CD4-positive, alpha-beta T cell (primary cell): ENCODE results near the gene CTF1. TPM values are rescaled to one million over a fixed set of nuclear protein-coding genes. Genes with fewer than 3 reads are reported as not detected.

Experiments
- ATAC-seq: fragments of 200-7000 bp; cut with Tn5 transposase; one replicate; pipeline ENCODE4 v1.10.0; 2022; ENCODE audit warnings: mild to moderate bottlenecking; ENCODE audit not compliant: poor library complexity
- CTCF ChIA-PET: fragments of 350-600 bp; sonication (Branson Sonifier 250); formaldehyde crosslinking; loops from one replicate; lab custom pipeline; 2021; ENCODE audit warnings: antibody characterized with exemption, inconsistent platforms; lab: Charles Lee
- POLR2A ChIA-PET: fragments of 350-600 bp; sonication (Branson Sonifier 250); formaldehyde crosslinking; loops from one replicate; lab custom pipeline; 2021; ENCODE audit warnings: antibody characterized with exemption, inconsistent platforms; lab: Charles Lee
- DNase-seq, 14 experiments: peaks; one replicate each; pipeline ENCODE4 v3.0.0-alpha.2; 2013 to 2020; ENCODE audit warnings: mixed read lengths in 2 of 14
- H3K27ac ChIP-seq, 2 donors: one replicate each; pipeline versions ENCODE4 v1.5.1 to v1.7.0; 2013; ENCODE audit warnings: low read length in 2 of 2, low read depth in 1 of 2, mild to moderate bottlenecking in 1 of 2
- H3K27me3 ChIP-seq, 2 experiments: 1 replicate in 1 of 2; 2 replicates in 1 of 2; pipeline versions ENCODE4 v1.6.1 to v1.7.0; 2013; ENCODE audit warnings: low read length in 2 of 2, control low read depth in 1 of 2, mild to moderate bottlenecking in 1 of 2, moderate library complexity in 1 of 2; ENCODE audit not compliant: insufficient read depth in 2 of 2, control insufficient read depth in 1 of 2
- H3K36me3 ChIP-seq: one replicate; pipeline ENCODE4 v1.6.1; 2013; ENCODE audit warnings: low read length, control low read depth; ENCODE audit not compliant: insufficient read depth
- H3K4me1 ChIP-seq: one replicate; pipeline ENCODE4 v1.6.1; 2013; ENCODE audit warnings: low read length, control low read depth; ENCODE audit not compliant: insufficient read depth
- H3K4me3 ChIP-seq: one replicate; pipeline ENCODE4 v1.5.1; 2013; ENCODE audit warnings: mild to moderate bottlenecking, low read length, moderate library complexity
- H3K9me3 ChIP-seq, 2 experiments: 1 replicate in 1 of 2; 2 replicates in 1 of 2; pipeline versions ENCODE4 v1.6.1 to v1.7.0; 2013; ENCODE audit warnings: low read length in 2 of 2, mild to moderate bottlenecking in 2 of 2, control low read depth in 1 of 2, moderate library complexity in 1 of 2; ENCODE audit not compliant: control insufficient read depth in 1 of 2, insufficient read depth in 1 of 2
- H3K27ac Mint-ChIP-seq: one replicate; pipeline ENCODE4 v1.8.0; 2020; ENCODE audit warnings: mixed read lengths
- H3K27me3 Mint-ChIP-seq: one replicate; pipeline ENCODE4 v1.8.0; 2021; ENCODE audit warnings: mixed read lengths
- H3K36me3 Mint-ChIP-seq: one replicate; pipeline ENCODE4 v1.8.0; 2021; ENCODE audit warnings: low read depth, mixed read lengths
- H3K4me1 Mint-ChIP-seq: one replicate; pipeline ENCODE4 v1.8.0; 2021; ENCODE audit warnings: low read depth, mixed read lengths
- H3K4me3 Mint-ChIP-seq: one replicate; pipeline ENCODE4 v1.8.0; 2020; ENCODE audit warnings: mild to moderate bottlenecking, mixed read lengths
- H3K9me3 Mint-ChIP-seq: one replicate; pipeline ENCODE4 v1.8.0; 2020; ENCODE audit warnings: mixed read lengths
- intact Hi-C, 2 experiments: fragments of 100-400 bp; cut with DNase I in 1 of 2; cut with micrococcal nuclease in 1 of 2; formaldehyde crosslinking; loops; one replicate each; pipeline versions ENCODE4 v1.15.1 to v1.9.0; 2023 to 2025; cut with DNase I, micrococcal nuclease
- total RNA-seq, 174 experiments: library from RNA in 2 of 174; stranded (reverse) in 2 of 174; gene quantifications; one replicate each; pipeline ENCODE4 v1.2.3 and lab custom pipeline; 2021 to 2026
- TF ChIP-seq, protein P1 (sequence below): fragments of 200-600 bp; IDR thresholded peaks from one replicate; pipeline ENCODE4 v1.8.0; 2022; ENCODE audit warnings: antibody characterized with exemption, mild to moderate bottlenecking

The CTF1 gene
- total RNA-seq, 2 experiments from 2014 or later, result 0.20 TPM; not detected in 1

DNA sequence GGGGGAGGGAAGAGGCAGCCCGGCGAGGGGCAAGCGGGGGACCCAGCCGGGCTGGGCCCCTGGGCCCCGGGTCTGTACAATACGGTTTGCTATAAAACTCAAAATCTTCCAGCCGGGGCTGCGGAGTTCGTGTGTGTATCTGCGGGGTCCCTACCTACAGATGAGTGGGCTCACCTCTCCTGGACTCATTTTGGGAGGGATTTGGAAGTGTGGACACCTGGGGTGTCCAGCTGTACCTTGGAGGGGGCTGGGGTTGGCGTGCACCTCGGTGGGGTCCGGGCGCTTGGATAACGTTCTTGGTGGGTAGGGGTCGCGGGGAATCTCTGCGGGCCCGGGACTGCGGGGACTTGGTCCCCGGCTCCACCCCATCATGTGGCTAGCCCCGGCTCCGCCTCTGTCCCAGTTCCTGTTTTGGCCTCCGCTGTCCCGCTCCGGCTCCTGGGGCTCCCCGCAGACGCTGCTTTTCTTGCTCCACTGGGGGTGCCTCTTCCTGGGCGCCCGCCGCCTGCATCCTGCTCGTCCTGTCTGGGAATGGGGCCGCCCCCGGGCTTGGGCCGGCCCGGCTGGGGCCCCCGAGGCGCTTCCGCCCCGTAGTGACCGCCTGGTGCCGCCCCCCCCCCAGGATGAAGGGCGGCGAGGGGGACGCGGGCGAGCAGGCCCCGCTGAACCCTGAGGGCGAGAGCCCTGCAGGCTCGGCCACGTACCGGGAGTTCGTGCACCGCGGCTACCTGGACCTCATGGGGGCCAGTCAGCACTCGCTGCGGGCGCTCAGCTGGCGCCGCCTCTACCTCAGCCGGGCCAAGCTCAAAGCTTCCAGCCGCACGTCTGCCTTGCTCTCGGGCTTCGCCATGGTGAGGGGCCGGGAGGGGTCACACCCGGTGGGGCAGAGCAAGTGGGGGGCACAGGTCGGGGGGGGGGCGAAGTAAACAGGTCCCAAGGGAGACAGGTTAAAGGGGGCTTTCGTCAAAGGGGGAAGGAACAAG, 52.5 kb downstream of the CTF1 start, which contains the start of gene ORAI3:
Gene ORAI3, plus strand, starts transcription at position 402 of the 983 bp plus-strand sequence. Its CDS starts 222 bp downstream, at position 624.
- Histone ChIP-seq H3K9me3 (peaks cover 0 to 6% of the 10 kb centered on the region in 2 experiments), H3K36me3 (peaks cover 4% of the 10 kb centered on the region), H3K4me1 (peaks cover 31% of the 10 kb centered on the region), H3K27ac (peak within 1 kb of the TSS; percentile 56 to 58), H3K4me3 (peak within 1 kb of the TSS; percentile 70), H3K27me3 (no peaks in the 10 kb centered on the region)
- Mint-ChIP-seq H3K36me3 (peaks cover 7% of the 10 kb centered on the region), H3K4me3 (peak within 1 kb of the TSS; percentile 86), H3K9me3 (no peaks in the 10 kb centered on the region), H3K4me1 (peaks cover 19% of the 10 kb centered on the region), H3K27me3 (no peaks in the 10 kb centered on the region), H3K27ac (peak within 1 kb of the TSS; percentile 76)
- TF ChIP-seq, protein P1, sequence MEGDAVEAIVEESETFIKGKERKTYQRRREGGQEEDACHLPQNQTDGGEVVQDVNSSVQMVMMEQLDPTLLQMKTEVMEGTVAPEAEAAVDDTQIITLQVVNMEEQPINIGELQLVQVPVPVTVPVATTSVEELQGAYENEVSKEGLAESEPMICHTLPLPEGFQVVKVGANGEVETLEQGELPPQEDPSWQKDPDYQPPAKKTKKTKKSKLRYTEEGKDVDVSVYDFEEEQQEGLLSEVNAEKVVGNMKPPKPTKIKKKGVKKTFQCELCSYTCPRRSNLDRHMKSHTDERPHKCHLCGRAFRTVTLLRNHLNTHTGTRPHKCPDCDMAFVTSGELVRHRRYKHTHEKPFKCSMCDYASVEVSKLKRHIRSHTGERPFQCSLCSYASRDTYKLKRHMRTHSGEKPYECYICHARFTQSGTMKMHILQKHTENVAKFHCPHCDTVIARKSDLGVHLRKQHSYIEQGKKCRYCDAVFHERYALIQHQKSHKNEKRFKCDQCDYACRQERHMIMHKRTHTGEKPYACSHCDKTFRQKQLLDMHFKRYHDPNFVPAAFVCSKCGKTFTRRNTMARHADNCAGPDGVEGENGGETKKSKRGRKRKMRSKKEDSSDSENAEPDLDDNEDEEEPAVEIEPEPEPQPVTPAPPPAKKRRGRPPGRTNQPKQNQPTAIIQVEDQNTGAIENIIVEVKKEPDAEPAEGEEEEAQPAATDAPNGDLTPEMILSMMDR, result no peak
- ChIA-PET CTCF (interaction anchor here (1.2 kb wide), 1 partner anchor 193 kb away, joined by 4 read pairs; no protein-coding TSS in a partner anchor), POLR2A (interaction anchor here (0.6 to 1.7 kb wide), 11 partner anchors 8 to 920 kb away, joined by 3 to 7 read pairs (median 3); partner anchors contain the start of genes KAT8, PYCARD and SETD1A)
- ATAC-seq (peak; percentile 48), DNase-seq (peak in 8 of 14 experiments; percentile 22 to 70 (median 48))
- intact Hi-C loops, result no loop called here

DNA sequence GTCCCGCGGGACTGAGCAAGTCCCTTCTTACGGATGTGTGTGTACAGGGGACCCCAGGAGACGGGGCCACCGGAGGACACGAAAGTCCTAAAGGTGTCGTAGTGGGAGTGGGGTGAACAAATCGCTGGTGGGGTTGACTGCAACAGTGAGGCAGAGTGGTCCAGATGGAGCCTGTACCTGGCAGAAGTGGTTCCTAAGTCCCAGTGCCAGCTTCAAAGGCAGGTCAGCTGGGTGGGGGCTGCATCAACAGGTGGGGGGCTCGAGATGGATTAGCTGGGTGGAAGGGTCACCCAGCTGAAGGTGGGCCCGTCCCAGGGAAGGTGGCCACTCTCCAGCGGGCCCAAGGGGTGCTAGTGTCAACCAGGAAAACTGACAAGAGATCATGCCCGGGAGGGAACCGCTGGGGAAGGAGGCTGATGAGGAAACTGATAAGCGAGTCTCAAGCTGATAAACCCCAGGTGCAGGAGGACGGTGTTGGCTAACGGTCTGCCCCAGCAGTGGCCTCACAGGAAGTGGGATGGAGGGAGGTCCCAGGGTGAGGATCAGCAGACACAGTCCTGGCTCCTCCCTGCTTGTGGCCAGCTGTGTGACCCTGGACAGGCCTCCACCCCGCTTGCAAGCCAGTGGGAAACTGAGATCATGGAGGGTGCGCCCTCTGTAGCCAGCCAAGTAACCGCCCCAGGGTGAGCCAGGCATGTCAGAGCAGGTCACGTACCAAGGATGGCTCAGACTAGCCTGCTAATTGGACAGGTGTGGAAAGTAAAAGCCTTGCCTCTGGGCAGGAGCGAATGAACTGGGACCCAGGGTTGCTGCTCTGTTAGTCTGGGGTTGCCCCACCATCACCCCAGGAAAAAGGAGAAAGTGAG, 53.5 kb downstream of the CTF1 start:
- ATAC-seq (peak; percentile 42), DNase-seq (peak in 7 of 14 experiments; percentile 11 to 60 (median 42))
- intact Hi-C loops, result loop anchor here in 1 of 2 experiments (10.0 kb wide), 2 partner anchors 125 to 915 kb away; partner anchors contain the start of genes ZNF646 and ZNF668
- H3K4me3 Mint-ChIP-seq, result peak overlapping the region; percentile 86
- H3K9me3 Mint-ChIP-seq, result no peaks in the 10 kb centered on the region
- peak overlapping the region; percentile 70 for H3K4me3 ChIP-seq
- TF ChIP-seq, protein P1, result no peak
- no peaks in the 10 kb centered on the region for H3K27me3 ChIP-seq
- H3K27ac ChIP-seq, result peak overlapping the region; percentile 49 to 56
- H3K4me1 ChIP-seq, result peaks cover 35% of the 10 kb centered on the region
- peak overlapping the region; percentile 76 for H3K27ac Mint-ChIP-seq
- peaks cover 0 to 6% of the 10 kb centered on the region in 2 experiments for H3K9me3 ChIP-seq
- ChIA-PET POLR2A (interaction anchor here (0.6 to 1.7 kb wide), 13 partner anchors 8 to 920 kb away, joined by 3 to 7 read pairs (median 3); partner anchors contain the start of genes KAT8, PYCARD and SETD1A), CTCF (interaction anchor here (1.2 to 1.3 kb wide), 2 partner anchors 8 to 192 kb away, joined by 4 to 6 read pairs; no protein-coding TSS in a partner anchor)
- no peaks in the 10 kb centered on the region for H3K36me3 ChIP-seq
- H3K27me3 Mint-ChIP-seq, result no peaks in the 10 kb centered on the region
- H3K4me1 Mint-ChIP-seq, result peaks cover 19% of the 10 kb centered on the region
- H3K36me3 Mint-ChIP-seq, result no peaks in the 10 kb centered on the region
